NCI-H1436 treated with DMSO at 0.1 percent for 48 hours (cell line): ENCODE data around the gene PRRG1.
"Not testable (repeated sequence)": the region's sequence is repeated elsewhere in the genome, so short reads cannot be mapped to it uniquely, and the experiment has no call there.

Source experiments
- DNase-seq: peaks from one replicate; lab custom pipeline; 2025; lab: John Stamatoyannopoulos, UW

PRRG1 gene

GRCh38 chrX:37378830-37379229, 29.7 kb downstream of the PRRG1 start:
- no peak for DNase-seq

DNA sequence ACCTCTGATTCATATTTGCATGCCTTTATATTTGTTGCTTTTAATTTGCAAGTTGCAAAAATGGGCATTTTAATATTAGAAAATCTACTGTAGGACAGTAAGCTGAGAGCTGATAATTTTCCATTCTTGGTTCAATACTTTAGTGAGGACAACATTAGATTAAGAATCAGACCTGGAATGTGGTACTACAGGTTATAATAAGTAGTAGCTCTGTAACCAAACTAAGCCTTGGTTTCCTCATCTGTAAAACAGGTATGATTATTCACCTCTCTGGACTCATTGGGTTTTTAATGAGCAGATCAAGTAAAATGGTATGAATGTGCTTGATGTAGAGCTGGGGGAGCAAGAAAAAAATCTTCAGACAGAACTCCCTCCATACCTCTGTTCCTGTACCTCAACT, 31.1 kb downstream of the PRRG1 start:
- DNase-seq, result no peak

GRCh38 chrX:37380924-37381323, 31.8 kb downstream of the PRRG1 start:
- DNase-seq, result no peak

- DNase-seq, result no peak
Measured at GRCh38 chrX:37383313-37383712, 34.1 kb downstream of the PRRG1 start.

DNA sequence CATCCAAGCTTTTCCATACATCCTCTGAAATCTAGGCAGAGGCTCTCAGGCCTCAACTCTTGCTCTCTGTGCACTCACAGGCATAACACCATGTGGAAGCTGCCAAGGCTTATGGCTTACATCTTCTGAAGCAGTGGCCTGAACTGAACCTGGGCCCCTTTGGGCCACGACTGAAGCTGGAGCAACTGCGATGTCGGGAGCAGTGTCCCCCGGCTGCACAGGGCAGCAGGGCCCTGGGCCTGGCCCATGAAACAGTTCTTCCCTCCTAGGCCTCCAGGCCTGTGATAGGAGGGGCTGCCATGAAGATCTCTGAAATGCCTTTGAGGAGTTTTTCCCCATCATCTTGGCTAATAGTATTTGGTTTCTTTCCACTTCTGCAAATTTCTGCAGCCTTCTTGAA, 39.2 kb downstream of the PRRG1 start:
- DNase-seq, result no peak

DNA sequence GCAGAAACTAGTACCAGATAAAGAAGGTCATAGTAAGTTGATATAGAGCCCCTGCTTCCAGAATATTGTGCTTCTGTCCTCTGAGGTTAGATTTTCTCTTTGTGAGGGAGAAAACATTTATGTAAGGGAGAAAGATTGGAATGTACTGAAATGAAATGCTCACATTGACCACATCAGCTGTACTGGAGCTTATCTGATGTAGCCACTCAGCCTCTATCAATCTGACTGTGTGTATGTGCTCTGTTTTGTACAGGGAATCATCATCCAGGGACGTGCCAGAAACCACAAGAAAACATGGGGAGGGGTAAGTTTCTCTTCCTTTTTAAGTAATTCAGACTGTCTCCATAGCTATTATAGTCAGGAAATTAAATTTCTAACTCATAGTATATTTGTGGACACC, 56.8 kb downstream of the PRRG1 start:
- no peak for DNase-seq

- no peak for DNase-seq
Measured at GRCh38 chrX:37407736-37408135, 58.6 kb downstream of the PRRG1 start.

GRCh38 chrX:37409278-37409677, 60.1 kb downstream of the PRRG1 start:
- DNase-seq, result no peak

- no peak for DNase-seq
Measured at GRCh38 chrX:37420185-37420584, 71.0 kb downstream of the PRRG1 start.

GRCh38 chrX:37420756-37421155, 71.6 kb downstream of the PRRG1 start:
- no peak for DNase-seq

- DNase-seq, result no peak
Measured at GRCh38 chrX:37424000-37424429, 74.9 kb downstream of the PRRG1 start.

GRCh38 chrX:37425370-37425769, 76.2 kb downstream of the PRRG1 start:
- no peak for DNase-seq

DNA sequence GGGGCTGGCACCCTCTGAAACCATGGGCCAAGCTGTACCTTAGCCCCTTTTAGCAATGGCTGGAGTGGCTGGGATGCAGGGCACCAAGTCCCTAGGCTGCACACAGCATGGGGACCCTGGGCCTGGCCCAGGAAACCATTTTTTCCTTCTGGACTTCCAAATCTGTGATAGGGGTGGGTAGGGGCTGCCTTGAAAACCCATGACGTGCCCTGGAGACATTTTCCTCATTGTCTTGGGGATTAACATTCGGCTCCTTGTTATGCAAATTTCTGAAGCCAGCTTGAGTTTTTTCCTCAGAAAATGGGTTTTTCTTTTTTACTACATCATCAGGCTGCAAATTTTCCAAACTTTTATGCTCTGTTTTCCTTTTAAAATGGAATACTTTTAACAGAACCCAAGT, 79.8 kb downstream of the PRRG1 start:
- DNase-seq, result not testable (repeated sequence)

DNA sequence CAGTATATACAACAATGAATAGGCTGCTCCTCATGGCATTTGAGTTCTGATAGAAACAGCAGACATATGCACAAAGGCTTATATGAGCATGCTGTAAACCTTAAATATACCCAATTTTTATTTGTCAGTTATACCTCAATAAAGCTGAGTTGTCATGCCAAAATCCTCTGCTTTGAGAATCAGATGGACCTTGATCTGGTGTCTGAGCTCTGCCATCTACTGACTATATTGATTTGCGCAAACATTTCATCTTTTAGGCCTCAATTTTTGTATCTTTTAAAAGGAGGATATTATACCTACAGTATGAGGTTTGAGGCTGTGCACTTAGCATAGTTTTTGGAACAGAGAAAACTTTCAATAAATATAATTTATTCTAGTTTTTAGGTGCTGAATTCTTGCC, 85.2 kb downstream of the PRRG1 start:
- no peak for DNase-seq

DNA sequence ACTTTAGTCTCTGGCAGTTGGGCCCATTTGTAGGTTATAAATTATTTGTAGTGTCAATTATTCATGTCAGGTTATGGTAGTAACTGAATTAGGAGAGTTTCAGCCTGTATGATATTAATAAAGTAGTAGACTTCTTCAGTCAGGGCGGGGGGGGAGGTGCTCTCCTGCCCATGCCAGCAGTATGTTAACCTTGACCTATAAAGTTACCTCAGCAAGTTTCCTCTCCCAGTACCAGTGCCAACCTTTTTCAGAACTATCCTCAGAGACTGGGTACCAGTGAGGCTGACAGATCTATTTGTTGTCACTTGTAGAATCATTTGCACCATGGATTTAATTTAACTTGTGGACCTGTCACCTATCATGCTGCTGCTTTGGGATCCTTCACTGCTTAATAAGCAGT, 88.0 kb downstream of the PRRG1 start:
- DNase-seq, result no peak

GRCh38 chrX:37441377-37441776, 92.2 kb downstream of the PRRG1 start:
- DNase-seq, result no peak

GRCh38 chrX:37445182-37445581, 96.0 kb downstream of the PRRG1 start:
- DNase-seq, result no peak

GRCh38 chrX:37453821-37454220, 104.7 kb downstream of the PRRG1 start:
- no peak for DNase-seq

GRCh38 chrX:37454537-37455285, 105.5 kb downstream of the PRRG1 start:
- DNase-seq, result no peak

GRCh38 chrX:37455381-37455780, 106.2 kb downstream of the PRRG1 start:
- no peak for DNase-seq

GRCh38 chrX:37460285-37460684, 111.1 kb downstream of the PRRG1 start:
- not testable (repeated sequence) for DNase-seq

DNA sequence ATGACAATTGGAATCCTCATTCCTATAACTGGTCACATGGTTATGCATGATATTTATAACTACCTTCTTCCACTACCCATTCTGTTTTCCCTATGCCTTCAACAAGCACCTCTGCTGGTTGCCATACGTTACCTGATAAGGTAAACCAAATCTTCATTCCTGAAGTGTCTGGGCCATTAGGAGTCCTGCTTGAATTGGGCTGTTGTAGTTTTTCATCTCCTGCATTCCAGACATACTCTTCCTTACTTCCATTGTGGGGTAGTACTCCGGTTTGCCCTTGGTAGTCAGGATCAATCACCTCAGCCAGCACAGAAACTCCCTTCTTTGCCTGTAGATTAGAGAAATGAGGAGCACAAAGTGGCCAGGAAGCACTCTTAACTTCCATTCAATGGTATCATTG, 113.2 kb downstream of the PRRG1 start:
- no peak for DNase-seq

DNA sequence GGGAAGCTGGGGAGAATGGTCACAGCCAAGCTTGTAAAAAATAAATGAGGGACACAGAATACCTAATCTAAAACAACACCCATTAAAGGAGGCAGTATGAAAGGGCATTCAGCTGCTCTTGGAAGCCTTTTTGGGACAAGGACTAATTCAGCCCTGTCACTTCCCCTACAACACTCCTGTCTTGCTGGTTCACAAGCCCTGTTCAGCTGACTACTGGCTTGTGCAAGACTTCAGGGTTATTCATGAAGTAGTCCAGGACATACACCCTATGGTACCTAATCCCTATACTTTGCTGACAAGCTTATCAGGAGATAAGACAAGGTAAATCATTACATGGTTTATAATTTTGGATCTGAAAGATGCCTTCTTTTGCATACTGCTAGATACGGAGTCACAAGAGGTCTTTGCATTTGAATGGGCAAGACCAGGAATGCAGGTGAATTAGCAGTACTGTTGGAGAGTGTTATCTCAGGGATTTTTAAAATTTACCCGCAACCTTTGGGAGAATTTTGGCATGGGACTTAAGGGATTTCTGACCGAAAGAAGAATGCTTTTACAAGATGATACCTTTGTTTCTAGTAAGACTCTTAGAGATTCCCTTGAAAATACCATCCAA, 119.1 kb downstream of the PRRG1 start:
- DNase-seq, result no peak

- no peak for DNase-seq
Measured at GRCh38 chrX:37470711-37471110, 121.5 kb downstream of the PRRG1 start.
